ENCODE results near the gene SF1. TPM values are rescaled to one million over a fixed set of nuclear protein-coding genes. Genes with fewer than 3 reads are reported as not detected.

The SF1 gene, protein sequence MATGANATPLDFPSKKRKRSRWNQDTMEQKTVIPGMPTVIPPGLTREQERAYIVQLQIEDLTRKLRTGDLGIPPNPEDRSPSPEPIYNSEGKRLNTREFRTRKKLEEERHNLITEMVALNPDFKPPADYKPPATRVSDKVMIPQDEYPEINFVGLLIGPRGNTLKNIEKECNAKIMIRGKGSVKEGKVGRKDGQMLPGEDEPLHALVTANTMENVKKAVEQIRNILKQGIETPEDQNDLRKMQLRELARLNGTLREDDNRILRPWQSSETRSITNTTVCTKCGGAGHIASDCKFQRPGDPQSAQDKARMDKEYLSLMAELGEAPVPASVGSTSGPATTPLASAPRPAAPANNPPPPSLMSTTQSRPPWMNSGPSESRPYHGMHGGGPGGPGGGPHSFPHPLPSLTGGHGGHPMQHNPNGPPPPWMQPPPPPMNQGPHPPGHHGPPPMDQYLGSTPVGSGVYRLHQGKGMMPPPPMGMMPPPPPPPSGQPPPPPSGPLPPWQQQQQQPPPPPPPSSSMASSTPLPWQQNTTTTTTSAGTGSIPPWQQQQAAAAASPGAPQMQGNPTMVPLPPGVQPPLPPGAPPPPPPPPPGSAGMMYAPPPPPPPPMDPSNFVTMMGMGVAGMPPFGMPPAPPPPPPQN
- total RNA-seq: 60.1 and 133 TPM in 2 replicates

GRCh38 chr11:64778473-64779298, at the start of gene SF1:
Gene SF1, minus strand, starts transcription at chr11:64778542. Its CDS starts 150 bp downstream, at chr11:64778392.

GRCh38 chr11:64810271-64810890, 32.0 kb upstream of the SF1 start, which contains the start of gene MEN1:
Gene MEN1, minus strand, starts transcription at chr11:64810551. Its CDS starts 442 bp downstream, at chr11:64810109.

DNA sequence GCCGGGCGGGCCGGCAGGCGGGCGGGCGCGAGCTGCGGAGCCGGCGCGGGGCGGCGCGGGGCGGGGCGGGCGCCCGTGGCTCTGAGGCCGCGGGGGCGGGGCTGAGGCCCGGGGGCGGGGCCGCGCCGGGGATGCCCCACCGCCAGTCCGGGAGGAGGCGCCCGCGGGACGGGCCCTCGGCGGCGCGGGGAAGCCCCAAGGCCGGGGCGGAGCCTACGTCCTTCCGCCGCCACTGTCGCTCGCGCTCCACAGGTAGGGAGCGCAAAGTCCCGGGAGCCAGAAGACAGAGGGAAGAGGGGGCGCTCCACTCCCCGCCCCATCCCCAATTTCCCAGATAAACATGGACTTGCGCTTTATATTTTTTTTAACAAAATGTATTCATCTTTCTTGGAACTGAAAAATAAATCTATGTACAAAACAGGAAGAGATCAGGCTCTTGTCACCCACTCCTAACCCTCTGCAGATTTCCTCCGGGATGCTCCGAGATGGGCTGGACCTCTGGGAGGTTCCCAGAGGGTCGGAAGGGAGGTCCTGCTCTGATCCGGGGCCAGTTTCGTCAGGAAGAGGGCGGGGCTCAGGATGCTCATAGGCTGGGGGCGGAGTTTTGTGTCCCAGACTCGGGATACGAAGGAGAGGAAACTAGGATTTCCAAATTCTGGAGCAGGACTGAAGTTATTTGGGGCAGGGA, 25.0 kb upstream of the SF1 start, which contains the start of gene MAP4K2:
MAP4K2 (minus strand) TSS at position 57 of the 688 bp plus-strand sequence. CDS start 65 bp downstream, outside the sequence.

DNA sequence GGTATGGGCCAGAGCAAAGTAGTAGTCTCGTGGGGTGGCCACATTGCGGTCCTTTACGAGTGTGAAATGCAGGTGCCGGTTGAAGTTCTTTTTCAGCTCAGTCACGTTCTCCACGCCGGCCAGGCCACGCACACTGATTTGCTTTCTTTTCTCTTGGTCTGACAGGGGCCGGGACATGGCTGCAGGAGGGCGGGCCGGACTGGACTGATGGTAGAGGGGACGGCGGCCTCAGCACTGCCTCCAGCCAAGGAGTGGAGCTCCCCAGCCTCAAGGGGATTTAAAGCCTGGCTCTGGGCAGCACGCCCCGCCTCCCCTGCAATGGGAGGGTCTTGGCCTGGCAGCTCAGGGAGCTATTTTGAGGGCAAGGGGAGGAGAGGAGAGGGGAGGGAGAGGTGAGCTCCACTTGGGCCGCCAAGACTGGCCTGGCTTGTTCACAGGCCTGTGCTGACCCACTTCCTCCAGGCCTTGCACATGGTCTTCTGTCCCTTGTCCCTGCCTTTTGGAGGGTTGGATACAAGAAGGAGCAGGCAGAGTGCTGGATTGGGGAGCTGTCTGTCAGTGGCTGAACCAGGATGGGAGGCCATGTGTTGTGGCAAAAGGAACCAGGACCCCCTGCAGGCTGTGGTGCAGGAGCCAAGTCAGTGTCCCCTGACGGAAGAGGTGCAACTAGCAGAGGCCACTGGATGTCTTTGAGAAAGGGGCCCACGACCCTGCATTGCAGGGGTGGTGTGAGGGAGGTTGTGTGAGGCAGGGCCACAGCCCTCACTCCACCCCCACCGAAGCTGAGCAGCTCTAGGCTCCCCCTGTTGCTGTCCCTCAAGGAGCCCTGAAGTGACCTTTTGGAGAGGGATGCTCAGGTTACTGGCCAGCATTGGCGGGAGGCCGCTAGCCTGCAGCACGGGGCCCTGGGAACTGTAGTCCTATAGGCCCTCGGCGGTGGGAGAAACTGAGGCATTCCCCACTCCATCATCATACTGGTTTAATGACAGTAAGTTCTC, 18.3 kb downstream of the SF1 start, which contains the start of gene PYGM:
PYGM (minus strand) TSS at position 253 of the 998 bp plus-strand sequence; CDS start at position 177, 76 bp downstream.

DNA sequence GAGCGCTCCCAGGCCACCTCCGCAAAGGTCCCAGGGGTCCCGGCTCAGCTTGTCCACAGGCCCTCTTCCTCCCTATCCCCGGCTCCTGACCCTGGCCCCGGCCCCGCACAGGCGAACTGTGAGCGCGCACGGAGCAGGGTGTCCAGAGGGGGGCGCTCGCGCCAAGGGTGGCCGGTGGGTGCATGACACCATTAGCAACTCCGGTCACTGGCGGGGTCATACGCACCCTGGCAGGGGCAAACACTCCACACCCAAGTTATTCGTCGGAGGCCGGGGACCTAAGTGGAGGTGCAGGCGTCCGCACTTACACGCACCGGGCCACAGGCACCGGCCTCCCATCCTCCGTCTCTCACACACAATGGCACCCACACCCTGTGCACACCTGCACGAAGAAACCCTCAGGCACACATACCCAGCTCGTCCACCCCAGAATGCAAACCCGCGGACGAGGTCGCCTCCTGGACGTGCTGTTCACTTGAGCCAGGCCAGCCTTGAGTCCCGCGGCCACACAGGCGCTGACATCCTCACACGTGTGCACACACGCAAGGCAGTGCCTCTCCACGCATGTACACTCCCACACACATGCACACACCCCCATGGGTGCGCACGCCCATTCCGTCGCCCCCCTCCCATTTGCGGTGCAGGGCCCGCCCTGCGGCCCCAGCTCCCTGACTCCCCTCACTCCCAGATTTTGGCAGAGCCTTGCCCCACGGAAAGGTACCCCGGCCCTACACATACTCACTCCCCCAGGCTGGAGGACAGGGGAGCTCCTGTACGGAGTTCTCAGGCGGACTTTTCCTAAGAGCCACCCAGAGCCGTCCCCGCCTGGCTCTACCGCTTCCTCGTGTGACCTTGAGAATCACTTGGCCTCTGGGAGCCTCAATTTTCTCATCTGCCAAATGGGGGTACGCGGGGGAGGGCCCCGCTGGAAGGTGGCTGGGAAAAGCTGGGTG, 34.5 kb downstream of the SF1 start, which contains the start of gene RASGRP2:
RASGRP2 (minus strand) TSS at position 552 of the 953 bp plus-strand sequence. CDS start 1,276 bp downstream, outside the sequence.

DNA sequence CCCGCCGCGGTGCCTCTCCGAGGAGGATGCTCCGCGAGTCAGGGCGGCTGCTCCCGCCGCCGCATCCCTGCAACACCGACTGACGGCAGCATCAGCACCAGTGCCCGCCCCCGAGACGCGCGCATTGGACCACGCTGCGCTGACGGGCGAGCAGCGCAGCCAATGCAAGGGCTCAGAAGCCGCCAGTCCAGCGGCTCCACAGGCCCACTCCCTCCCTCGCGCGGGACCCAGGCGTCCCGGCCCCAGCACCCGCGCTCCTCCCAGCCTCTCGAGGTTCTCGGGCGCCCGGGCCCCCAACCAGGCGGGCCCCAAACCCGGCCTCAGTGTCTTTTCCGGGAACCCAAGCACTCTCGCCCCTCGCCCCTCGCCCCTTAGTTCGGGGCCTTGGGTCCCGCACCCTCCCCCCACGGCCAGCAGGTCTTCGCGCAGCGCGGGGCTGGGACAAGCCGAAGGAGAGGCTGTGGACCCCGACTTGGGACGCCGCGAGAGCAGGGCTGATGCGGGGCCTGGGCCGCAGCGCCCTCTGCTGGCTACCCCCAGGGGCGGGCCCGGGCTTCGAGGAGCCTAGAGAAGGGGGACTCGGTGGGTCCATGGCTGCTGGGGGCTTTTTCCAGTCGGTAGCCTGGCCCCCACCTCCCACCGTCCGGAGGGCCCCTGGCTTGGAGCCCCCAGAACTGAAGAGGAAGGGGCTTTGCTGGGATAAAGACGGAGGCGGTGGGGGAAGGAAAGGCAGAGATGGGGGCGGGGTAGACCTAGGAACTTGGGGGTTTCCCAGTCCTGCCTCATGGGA, 55.0 kb downstream of the SF1 start, which contains the start of gene NRXN2:
NRXN2 (minus strand) TSS at position 81 of the 790 bp plus-strand sequence. CDS start 9,498 bp downstream, outside the sequence.

Other genes with a start within 250 kb of the SF1 start
- gene SLC22A11, start 222.6 kb downstream of the SF1 start, total RNA-seq: not detected in 2 replicates
- gene SLC22A12, start 187.3 kb downstream of the SF1 start, total RNA-seq: not detected in 2 replicates
- gene NRXN2, start 55.3 kb downstream of the SF1 start, total RNA-seq: 0.49 TPM in 1 of 2 replicates, not detected in the other
- gene RASGRP2, start 34.4 kb downstream of the SF1 start, total RNA-seq: 0.49 and 1.2 TPM in 2 replicates
- 0.16 and 0.44 TPM in 2 replicates for gene PYGM, start 18.6 kb downstream of the SF1 start, total RNA-seq
- 18.6 and 41.5 TPM in 2 replicates for gene MAP4K2, start 24.7 kb upstream of the SF1 start, total RNA-seq
- gene MEN1, start 32.0 kb upstream of the SF1 start, total RNA-seq: 9.4 and 26.4 TPM in 2 replicates
- gene CDC42BPG, start 66.1 kb upstream of the SF1 start, total RNA-seq: 0.16 and 0.25 TPM in 2 replicates
- gene EHD1, start 100.1 kb upstream of the SF1 start, total RNA-seq: 43.5 and 108 TPM in 2 replicates
- gene ATG2A, start 138.7 kb upstream of the SF1 start, total RNA-seq: 7.0 and 13.4 TPM in 2 replicates
- 7.6 and 13.6 TPM in 2 replicates for gene PPP2R5B, start 146.1 kb upstream of the SF1 start, total RNA-seq
- gene GPHA2, start 157.4 kb upstream of the SF1 start, total RNA-seq: not detected in 2 replicates
- gene MAJIN, start 193.6 kb upstream of the SF1 start, total RNA-seq: not detected in 2 replicates
- gene BATF2, start 218.4 kb upstream of the SF1 start, total RNA-seq: 0.31 and 0.32 TPM in 2 replicates
- 120 and 126 TPM in 2 replicates for gene ARL2, start 235.6 kb upstream of the SF1 start, total RNA-seq
- 8.1 and 10.4 TPM in 2 replicates for gene SNX15, start 248.9 kb upstream of the SF1 start, total RNA-seq